Stomach (tissue), 9 donors: ENCODE measurements around the gene KIRREL3. TPM values are rescaled to one million over a fixed set of nuclear protein-coding genes. Genes with fewer than 3 reads are reported as not detected.

Experiments used
- DNase-seq, 2 donors: peaks; one replicate each; pipeline versions ENCODE4 v3.0.0 to v3.0.0-alpha.2; 2013 to 2019
- H3K27ac ChIP-seq, 5 donors: fragments of 200-600 bp in 4 of 5; sonication (generic) in 4 of 5; one replicate each; pipeline ENCODE4 v1.5.1; 2013 to 2019; ENCODE audit warnings: mild to moderate bottlenecking in 1 of 5, moderate library complexity in 1 of 5
- H3K27me3 ChIP-seq, 3 donors: fragments of 200-600 bp; sonication (generic); one replicate each; pipeline ENCODE4 v1.5.1; 2017 to 2019; ENCODE audit warnings: mixed run types in 1 of 3
- H3K36me3 ChIP-seq, 4 donors: fragments of 200-600 bp; sonication (generic); 1 replicate in 3 of 4; 2 replicates in 1 of 4; pipeline ENCODE4 v1.5.1; 2016 to 2019
- H3K4me1 ChIP-seq, 4 donors: fragments of 200-600 bp; sonication (generic); one replicate each; pipeline ENCODE4 v1.5.1; 2016 to 2019
- H3K4me3 ChIP-seq, 4 donors: fragments of 200-600 bp; sonication (generic) in 3 of 4; one replicate each; pipeline ENCODE4 v1.5.1; 2016 to 2019; ENCODE audit warnings: mild to moderate bottlenecking in 1 of 4
- H3K9me3 ChIP-seq, 4 donors: fragments of 200-600 bp; sonication (generic); one replicate each; pipeline ENCODE4 v1.5.1; 2016 to 2019
- CTCF ChIP-seq, 7 experiments: fragments of 450-650 bp in 4 of 7; fragments of 200-600 bp in 3 of 7; sonication (generic) in 3 of 7; IDR thresholded peaks; one replicate each; pipeline ENCODE4 v1.5.1; 2016 to 2019; ENCODE audit warnings: antibody characterized with exemption in 7 of 7, control low read depth in 2 of 7, mild to moderate bottlenecking in 1 of 7
- EP300 ChIP-seq: sonication (generic); formaldehyde crosslinking; IDR thresholded peaks from one replicate; pipeline ENCODE4 v1.6.1; 2017; ENCODE audit warnings: antibody characterized with exemption
- POLR2A ChIP-seq, 4 donors: fragments of 450-650 bp; IDR thresholded peaks; one replicate each; pipeline ENCODE4 v1.6.1; 2016; ENCODE audit warnings: antibody characterized with exemption in 4 of 4, control low read depth in 2 of 4, mild to moderate bottlenecking in 1 of 4, moderate library complexity in 1 of 4
- POLR2AphosphoS5 ChIP-seq, 3 donors: sonication (generic); formaldehyde crosslinking; IDR thresholded peaks; one replicate each; pipeline ENCODE4 v1.6.1; 2016; ENCODE audit warnings: antibody characterized with exemption in 3 of 3
- WGBS, 5 donors: extraction: QIAGEN DNeasy Blood & Tissue Kit in 3 of 5; methylation state at CpG; one replicate each; pipeline versions ENCODE4 v1.1.5 to v1.1.7; 2013 to 2018; 5-methylcytosine and 5-hydroxymethylcytosine counted together
- intact Hi-C: fragments of 100-400 bp; cut with DNase I; formaldehyde crosslinking; loops from one replicate; pipeline ENCODE4 v1.15.1; 2023; ENCODE audit warnings: low total_unique reads
- polyA plus RNA-seq, 3 donors: library from polyadenylated mRNA; stranded (reverse); fragments of 200-250 nt; gene quantifications; one replicate each; pipeline ENCODE4 v1.2.3, GENCODE V29; 2013
- total RNA-seq, 5 donors: library from RNA; depleted of rRNA; stranded (reverse); fragments of >200 nt; gene quantifications; one replicate each; pipeline versions ENCODE4 v1.1.0 to v1.2.3, GENCODE V29; 2014 to 2016
- donor health status: healthy with polysubstance abuse.
- donor health status: Bipolar disorder and iron deficiency.
- donor health status: healthy.

KIRREL3 gene
- total and polyA plus RNA-seq, 8 donors: 0.10 to 1.7 (median 0.38) TPM; not detected in 4

- H3K36me3 ChIP-seq: no peaks in the 10 kb centered on the region
- intact Hi-C loops: no loop called here
These were observed 542.8 kb downstream of the KIRREL3 start for GRCh38 chr11:126457817-126458216.

GRCh38 chr11:126456783-126457542 is 543.6 kb downstream of the KIRREL3 start:
- 74 to 81% (median 78%) methylated on average over 20 of the region's 20 CpGs for WGBS, 5 donors
- no peak for DNase-seq
- TF ChIP-seq EP300: no peak
- no peak for TF ChIP-seq CTCF (IDR thresholded peaks at IDR 0.05)
- no peak for TF ChIP-seq POLR2A (IDR thresholded peaks at IDR 0.05)
- TF ChIP-seq POLR2AphosphoS5 (IDR thresholded peaks at IDR 0.05): no peak
- Histone ChIP-seq H3K4me1 (peaks cover 0 to 8% (median 5%) of the 10 kb centered on the region in 4 donors), H3K36me3 (no peaks in the 10 kb centered on the region), H3K4me3 (no peak overlapping the region), H3K27me3 (peaks cover 0 to 78% (median 0%) of the 10 kb centered on the region in 3 donors), H3K9me3 (no peaks in the 10 kb centered on the region), H3K27ac (no peak overlapping the region)
- intact Hi-C loops: no loop called here

More at GRCh38 chr11:126457817-126458216, 542.8 kb downstream of the KIRREL3 start:
- Histone ChIP-seq H3K4me3 (no peak overlapping the region), H3K27ac (no peak overlapping the region), H3K27me3 (peaks cover 0 to 73% (median 0%) of the 10 kb centered on the region in 3 donors), H3K4me1 (peaks cover 0 to 6% (median under 1%) of the 10 kb centered on the region in 4 donors), H3K9me3 (no peaks in the 10 kb centered on the region)
- 74 to 82% (median 81%) methylated on average over 3 to 8 of the region's 8 CpGs for WGBS, 5 donors
- TF ChIP-seq POLR2AphosphoS5 (IDR thresholded peaks at IDR 0.05) (no peak), POLR2A (IDR thresholded peaks at IDR 0.05) (no peak), EP300 (no peak), CTCF (IDR thresholded peaks at IDR 0.05) (no peak)
- DNase-seq: no peak

DNA sequence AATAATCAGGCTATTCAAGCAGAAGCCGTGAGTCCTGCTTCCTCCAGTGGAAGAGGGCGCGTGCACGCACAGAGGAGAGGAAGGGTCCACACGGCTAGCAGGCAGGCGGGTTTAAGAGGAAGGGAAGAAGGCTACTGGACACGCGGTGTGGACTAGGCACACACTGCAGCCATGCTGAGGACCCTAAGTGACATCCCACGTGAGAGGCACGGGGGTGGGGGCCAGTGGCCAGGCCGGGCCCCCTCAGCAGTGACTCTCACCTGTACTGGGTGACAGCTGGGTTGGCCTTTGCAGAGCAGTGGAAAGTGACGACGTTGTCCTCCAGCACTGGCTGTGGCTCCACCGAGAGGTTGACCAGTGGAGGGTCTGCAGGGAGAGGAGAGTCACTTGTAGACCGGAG is 544.5 kb downstream of the KIRREL3 start:
- H3K4me3 ChIP-seq: no peak overlapping the region
- WGBS, 5 donors: 86 to 91% (median 88%) methylated on average over 14 to 15 of the region's 15 CpGs
- no peak overlapping the region for H3K27ac ChIP-seq
- intact Hi-C loops: no loop called here
- no peak for DNase-seq
- TF ChIP-seq EP300 (no peak), POLR2A (IDR thresholded peaks at IDR 0.05) (no peak), POLR2AphosphoS5 (IDR thresholded peaks at IDR 0.05) (no peak), CTCF (IDR thresholded peaks at IDR 0.05) (no peak)
- H3K27me3 ChIP-seq: peaks cover 0 to 75% (median 0%) of the 10 kb centered on the region in 3 donors
- H3K36me3 ChIP-seq: no peaks in the 10 kb centered on the region
- peaks cover 0 to 8% (median 5%) of the 10 kb centered on the region in 4 donors for H3K4me1 ChIP-seq
- H3K9me3 ChIP-seq: no peaks in the 10 kb centered on the region

GRCh38 chr11:126452241-126453101 is 548.1 kb downstream of the KIRREL3 start:
- Histone ChIP-seq H3K27ac (no peak overlapping the region), H3K4me3 (no peak overlapping the region), H3K36me3 (no peaks in the 10 kb centered on the region), H3K27me3 (peaks cover 0 to 43% (median 0%) of the 10 kb centered on the region in 3 donors), H3K4me1 (peaks cover 0 to 8% (median 2%) of the 10 kb centered on the region in 4 donors), H3K9me3 (no peaks in the 10 kb centered on the region)
- WGBS, 5 donors: 37 to 55% (median 41%) methylated on average over 19 to 24 of the region's 24 CpGs
- intact Hi-C loops: no loop called here
- no peak for TF ChIP-seq POLR2AphosphoS5 (IDR thresholded peaks at IDR 0.05)
- TF ChIP-seq CTCF (IDR thresholded peaks at IDR 0.05): no peak
- TF ChIP-seq POLR2A (IDR thresholded peaks at IDR 0.05): no peak
- no peak for TF ChIP-seq EP300
- DNase-seq: peak in 1 of 2 donors; percentile 62
